GM19397 (cell line): ENCODE measurements around the gene CD79B.
A peak's percentile ranks its signal among the peaks of the same experiment; 100 is the strongest.

Experiments used
- ATAC-seq: cut with Tn5 transposase; IDR thresholded peaks from one replicate; pipeline ENCODE4 v1.9.1; 2021; ENCODE audit warnings: mild to moderate bottlenecking, moderate library complexity; ENCODE audit not compliant: unreplicated experiment

The CD79B gene

GRCh38 chr17:63931981-63932561, at the start of gene CD79B:
Gene CD79B, minus strand, starts transcription at chr17:63932331. Its CDS starts 70 bp downstream, at chr17:63932261.
- peak; percentile 76 for ATAC-seq

GRCh38 chr17:63978272-63979200, 46.4 kb upstream of the CD79B start:
- no peak for ATAC-seq

- ATAC-seq, result no peak
These were observed 44.6 kb upstream of the CD79B start for GRCh38 chr17:63976702-63977101.

- ATAC-seq, result no peak
These were observed 43.5 kb upstream of the CD79B start for GRCh38 chr17:63975541-63976092.

GRCh38 chr17:63974594-63975192, 42.6 kb upstream of the CD79B start:
- no peak for ATAC-seq

- no peak for ATAC-seq
These were observed 41.9 kb upstream of the CD79B start for GRCh38 chr17:63973930-63974593.

GRCh38 chr17:63973247-63973646, 41.1 kb upstream of the CD79B start:
- ATAC-seq, result no peak

- ATAC-seq, result no peak
These were observed 40.7 kb upstream of the CD79B start, which contains the start of gene SCN4A for GRCh38 chr17:63972796-63973195. Gene SCN4A, minus strand, starts transcription at chr17:63972918. Its CDS starts 77 bp downstream, at chr17:63972841.

GRCh38 chr17:63969278-63969677, 37.1 kb upstream of the CD79B start:
- ATAC-seq, result no peak

GRCh38 chr17:63967953-63968352, 35.8 kb upstream of the CD79B start:
- ATAC-seq, result no peak

- no peak for ATAC-seq
These were observed 34.6 kb upstream of the CD79B start for GRCh38 chr17:63966646-63967264.

GRCh38 chr17:63963123-63963522, 31.0 kb upstream of the CD79B start:
- ATAC-seq, result no peak

GRCh38 chr17:63962298-63962744, 30.2 kb upstream of the CD79B start:
- ATAC-seq, result no peak

GRCh38 chr17:63961355-63962212, 29.5 kb upstream of the CD79B start:
- no peak for ATAC-seq

GRCh38 chr17:63960430-63960829, 28.3 kb upstream of the CD79B start:
- no peak for ATAC-seq

- no peak for ATAC-seq
These were observed 27.9 kb upstream of the CD79B start for GRCh38 chr17:63960006-63960405.

GRCh38 chr17:63956296-63956920, 24.3 kb upstream of the CD79B start:
- ATAC-seq, result no peak

GRCh38 chr17:63955791-63956190, 23.7 kb upstream of the CD79B start:
- no peak for ATAC-seq

GRCh38 chr17:63955232-63955631, 23.1 kb upstream of the CD79B start:
- ATAC-seq, result no peak
